HCT116 (cell line): ENCODE measurements around the gene SLC51A. TPM values are rescaled to one million over a fixed set of nuclear protein-coding genes. Genes with fewer than 3 reads are reported as not detected.

Experiments
- total RNA-seq: library from RNA; stranded (reverse); gene quantifications from one replicate; pipeline ENCODE4 v1.2.1, GENCODE V29; 2021; ENCODE audit not compliant: unreplicated experiment

Gene SLC51A
- total RNA-seq, 1 experiment from 2014 or later: not detected

Other genes starting within 250 kb of the SLC51A start
- 261 TPM for gene TFRC, start 134.4 kb upstream of the SLC51A start, total RNA-seq
- not detected for gene ZDHHC19, start 5.1 kb upstream of the SLC51A start, total RNA-seq
- 32.1 TPM for gene PCYT1A, start 71.2 kb downstream of the SLC51A start, total RNA-seq
- 9.7 TPM for gene DYNLT2B, start 101.7 kb downstream of the SLC51A start, total RNA-seq
- gene TM4SF19, start 121.9 kb downstream of the SLC51A start, total RNA-seq: 1.2 TPM
- gene UBXN7, start 215.9 kb downstream of the SLC51A start, total RNA-seq: 67.0 TPM